NCI-H146 treated with DMSO at 0.1 percent for 48 hours (cell line): Measurements from ENCODE around the gene R3HDM2.
"Not testable (repeated sequence)": the region's sequence is repeated elsewhere in the genome, so short reads cannot be mapped to it uniquely, and the experiment has no call there.

Experiments
- DNase-seq: peaks from one replicate; lab custom pipeline; 2025; ENCODE audit not compliant: unreplicated experiment; lab: John Stamatoyannopoulos, UW

R3HDM2 gene

GRCh38 chr12:57429473-57430111 lies 1.3 kb downstream of the R3HDM2 start:
- no peak for DNase-seq

DNA sequence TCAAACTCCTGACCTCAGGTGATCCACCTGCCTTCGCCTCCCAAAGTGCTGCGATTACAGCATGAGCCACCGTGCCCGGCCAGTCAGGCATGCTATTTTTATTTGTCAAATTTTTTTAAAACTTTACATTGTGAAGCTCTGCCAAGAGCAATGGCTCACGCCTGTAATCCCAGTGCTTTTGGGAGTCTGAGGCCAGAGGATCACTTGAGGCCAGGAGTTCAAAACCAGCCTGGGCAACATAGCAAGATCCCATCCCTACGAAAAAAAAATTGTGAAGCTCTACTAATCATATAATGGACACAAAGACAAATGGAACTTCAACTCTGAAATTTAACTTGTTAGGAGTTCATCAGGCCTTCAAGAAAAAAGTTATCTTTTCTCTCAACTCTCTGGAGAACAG lies 1.9 kb downstream of the R3HDM2 start:
- DNase-seq: no peak

DNA sequence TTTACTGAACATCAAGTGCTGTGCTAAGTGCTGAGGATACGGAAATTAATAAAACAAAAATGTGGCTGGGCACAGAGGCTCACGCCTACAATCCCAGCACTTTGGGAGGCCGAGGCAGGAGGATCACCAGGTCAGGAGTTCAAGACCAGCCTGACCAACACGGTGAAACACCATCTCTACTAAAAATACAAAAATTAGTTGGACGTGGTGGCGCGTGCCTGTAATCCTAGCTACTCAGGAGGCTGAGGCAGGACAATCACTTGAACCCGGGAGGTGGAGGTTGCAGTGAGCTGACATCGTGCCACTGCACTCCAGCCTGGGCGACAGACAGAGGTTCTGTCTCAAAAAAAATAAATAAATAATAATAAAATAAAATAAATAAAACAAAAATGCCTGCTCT lies 3.9 kb downstream of the R3HDM2 start:
- DNase-seq: not testable (repeated sequence)

GRCh38 chr12:57420482-57420881 lies 10.4 kb downstream of the R3HDM2 start:
- DNase-seq: no peak

DNA sequence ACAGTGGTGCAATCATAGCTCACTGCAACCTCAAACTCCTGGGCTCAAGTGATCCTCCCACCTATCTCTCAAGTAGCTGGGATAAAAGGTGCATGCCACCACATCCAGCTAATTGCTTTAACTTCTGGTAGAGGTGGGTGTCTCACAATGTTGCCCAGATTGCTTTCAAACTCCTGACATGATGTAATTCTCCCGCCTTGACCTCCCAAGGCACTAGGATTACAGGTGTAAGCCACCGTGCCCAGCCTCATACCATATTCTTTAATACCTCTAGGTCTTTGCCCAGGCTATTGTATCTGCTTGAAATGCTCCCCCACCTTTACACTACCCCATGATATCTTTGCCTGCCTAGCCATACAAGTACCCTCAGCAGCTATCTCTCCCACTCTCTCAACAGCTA lies 11.3 kb downstream of the R3HDM2 start:
- DNase-seq: no peak

- no peak for DNase-seq
Observed at GRCh38 chr12:57418255-57418654, 12.6 kb downstream of the R3HDM2 start.

DNA sequence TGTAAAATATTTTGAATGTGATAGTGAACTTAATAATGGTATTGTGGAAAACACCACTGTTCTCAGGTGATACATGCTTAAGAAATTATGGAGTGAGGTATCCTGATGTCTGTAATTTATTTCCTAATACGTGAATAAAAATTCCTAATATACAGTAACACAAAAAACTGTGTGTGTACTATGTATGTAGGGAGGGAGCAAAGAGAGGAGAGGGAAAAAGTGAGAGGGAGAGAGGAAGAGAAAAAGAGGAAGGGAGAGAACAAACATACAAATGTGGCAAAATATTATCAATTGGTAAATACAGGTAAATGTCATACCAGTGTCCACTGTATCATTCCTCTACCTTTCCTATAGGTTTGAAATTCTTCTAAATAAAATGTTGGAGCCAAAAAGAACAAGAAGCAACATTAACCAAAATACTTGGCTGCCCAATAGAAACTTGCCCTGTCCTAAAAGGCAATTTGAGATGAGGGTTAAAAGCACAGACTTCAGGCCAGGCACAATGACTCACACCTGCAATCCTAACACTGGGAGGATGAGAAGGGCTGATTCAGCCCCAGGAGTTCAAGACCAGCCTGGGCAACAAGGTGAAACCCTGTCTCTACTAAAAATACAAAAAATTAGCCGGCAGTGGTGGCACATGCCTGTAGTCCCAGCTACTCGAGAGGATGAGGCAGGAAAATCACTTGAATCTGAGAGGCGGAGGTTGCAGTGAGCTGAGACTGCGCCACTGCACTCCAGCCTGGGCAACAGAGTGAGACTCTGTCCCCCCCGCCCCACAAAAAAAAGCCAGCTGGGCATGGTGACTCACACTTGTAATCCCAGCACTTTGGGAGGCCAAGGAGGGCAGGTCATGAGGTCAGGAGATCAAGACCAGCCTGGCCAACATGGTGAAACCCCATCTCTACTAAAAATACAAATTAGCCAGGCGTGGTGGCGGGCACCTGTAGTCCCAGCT lies 14.5 kb downstream of the R3HDM2 start:
- no peak for DNase-seq

DNA sequence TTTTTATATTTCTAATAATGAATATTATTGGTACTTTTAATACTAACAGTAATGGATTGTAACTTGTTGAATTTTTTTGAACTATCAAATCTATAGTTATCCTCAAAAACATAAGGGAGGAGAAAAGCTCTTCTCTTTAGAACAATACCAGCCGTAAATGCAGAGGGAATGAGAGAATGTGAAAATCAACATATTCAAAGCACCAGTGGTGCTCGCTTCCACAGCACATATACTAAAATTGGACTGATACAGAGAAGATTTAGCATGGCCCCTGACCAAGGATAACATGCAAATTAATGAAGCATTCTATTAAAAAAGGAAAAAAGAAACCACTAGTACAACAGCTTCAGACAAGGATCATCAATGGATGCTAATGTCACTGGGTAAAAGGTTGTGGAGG lies 15.8 kb downstream of the R3HDM2 start:
- DNase-seq: no peak

DNA sequence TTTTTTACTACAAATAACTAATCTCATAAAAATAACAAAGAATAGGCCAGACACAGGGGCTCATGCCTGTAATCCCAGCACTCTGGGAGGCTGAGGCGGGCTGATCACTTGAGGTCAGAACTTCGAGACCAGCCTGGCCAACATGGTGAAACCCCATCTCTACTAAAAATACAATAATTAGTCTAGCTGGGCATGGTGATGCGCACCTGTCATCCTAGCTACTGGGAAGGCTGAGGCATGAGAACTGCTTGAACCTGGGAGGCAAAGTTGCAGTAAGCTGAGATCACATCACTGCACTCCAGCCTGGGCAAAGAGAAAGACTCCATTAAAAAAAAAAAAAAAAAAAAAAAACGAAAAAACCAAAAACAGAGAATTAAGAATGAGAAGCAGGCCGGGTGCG lies 16.7 kb downstream of the R3HDM2 start:
- DNase-seq: not testable (repeated sequence)

GRCh38 chr12:57410534-57410933 lies 20.3 kb downstream of the R3HDM2 start:
- DNase-seq: no peak

- no peak for DNase-seq
Observed at GRCh38 chr12:57404966-57405640, 25.7 kb downstream of the R3HDM2 start.

DNA sequence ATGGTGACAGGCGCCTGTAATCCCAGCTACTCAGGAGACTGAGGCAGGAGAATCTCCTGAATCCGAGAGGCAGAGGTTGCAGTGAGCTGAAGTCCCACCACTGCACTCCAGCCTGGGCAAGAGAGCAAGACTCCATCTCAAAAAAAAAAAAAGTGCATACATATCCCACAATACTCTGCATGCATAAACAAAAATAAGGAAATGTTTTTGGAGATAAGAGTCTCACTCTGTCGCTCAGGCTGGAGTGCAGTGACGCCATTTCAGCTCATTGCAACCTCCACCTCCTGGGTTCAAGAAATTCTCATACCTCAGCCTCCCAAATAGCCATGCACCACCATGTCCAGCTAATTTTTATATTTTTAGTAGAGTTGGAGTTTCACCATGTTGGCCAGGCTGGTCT lies 28.7 kb downstream of the R3HDM2 start:
- not testable (repeated sequence) for DNase-seq

- no peak for DNase-seq
Observed at GRCh38 chr12:57401165-57401564, 29.7 kb downstream of the R3HDM2 start.

DNA sequence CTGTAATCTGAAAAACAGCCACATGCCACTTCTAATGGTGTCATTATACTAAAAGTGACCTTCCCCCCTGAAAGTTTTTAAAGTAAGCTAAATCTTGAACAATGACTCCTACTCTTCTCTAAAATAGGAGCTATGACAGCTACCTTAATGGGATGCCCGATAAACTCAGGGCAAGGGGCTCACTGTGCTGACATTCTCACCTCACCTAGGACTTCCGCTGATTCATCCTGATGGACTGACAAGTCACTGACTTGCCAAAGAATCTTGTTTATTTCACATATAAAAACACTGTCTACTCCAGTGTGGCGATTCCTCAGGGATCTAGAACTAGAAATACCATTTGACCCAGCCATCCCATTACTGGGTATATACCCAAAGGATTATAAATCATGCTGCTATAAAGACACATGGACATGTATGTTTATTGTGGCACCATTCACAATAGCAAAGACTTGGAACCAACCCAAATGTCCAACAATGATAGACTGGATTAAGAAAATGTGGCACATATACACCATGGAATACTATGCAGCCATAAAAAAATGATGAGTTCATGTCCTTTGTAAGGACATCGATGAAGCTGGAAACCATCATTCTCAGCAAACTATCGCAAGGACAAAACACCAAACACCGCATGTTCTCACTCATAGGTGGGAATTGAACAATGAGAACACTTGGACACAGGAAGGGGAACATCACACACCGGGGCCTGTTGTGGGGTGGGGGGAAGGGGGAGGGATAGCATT lies 31.0 kb downstream of the R3HDM2 start:
- DNase-seq: not testable (repeated sequence)

- DNase-seq: no peak
Observed at GRCh38 chr12:57397441-57397840, 33.4 kb downstream of the R3HDM2 start.

- no peak for DNase-seq
Observed at GRCh38 chr12:57395121-57395520, 35.7 kb downstream of the R3HDM2 start.

- no peak for DNase-seq
Observed at GRCh38 chr12:57390174-57390573, 40.7 kb downstream of the R3HDM2 start.

- DNase-seq: no peak
Observed at GRCh38 chr12:57389033-57389432, 41.8 kb downstream of the R3HDM2 start.

DNA sequence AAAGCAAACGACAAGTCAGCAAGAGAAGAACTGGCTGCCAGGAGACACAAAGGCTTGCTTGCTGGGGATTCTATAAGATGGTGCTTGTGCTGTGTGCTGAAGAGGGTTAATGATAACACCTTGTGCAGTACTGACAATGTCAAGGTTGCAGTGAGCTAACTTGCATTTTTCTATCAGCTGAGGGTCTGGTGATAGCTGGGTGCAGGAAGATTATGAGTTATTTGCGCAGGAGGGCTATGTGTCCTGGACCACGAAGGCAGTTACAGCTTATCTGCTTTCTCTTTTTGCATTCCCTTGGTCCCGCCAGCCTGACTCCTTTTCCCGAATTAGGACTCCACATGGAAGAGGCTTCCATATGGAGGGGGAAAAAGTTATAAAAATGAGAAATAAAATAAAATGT lies 42.4 kb downstream of the R3HDM2 start:
- DNase-seq: no peak

DNA sequence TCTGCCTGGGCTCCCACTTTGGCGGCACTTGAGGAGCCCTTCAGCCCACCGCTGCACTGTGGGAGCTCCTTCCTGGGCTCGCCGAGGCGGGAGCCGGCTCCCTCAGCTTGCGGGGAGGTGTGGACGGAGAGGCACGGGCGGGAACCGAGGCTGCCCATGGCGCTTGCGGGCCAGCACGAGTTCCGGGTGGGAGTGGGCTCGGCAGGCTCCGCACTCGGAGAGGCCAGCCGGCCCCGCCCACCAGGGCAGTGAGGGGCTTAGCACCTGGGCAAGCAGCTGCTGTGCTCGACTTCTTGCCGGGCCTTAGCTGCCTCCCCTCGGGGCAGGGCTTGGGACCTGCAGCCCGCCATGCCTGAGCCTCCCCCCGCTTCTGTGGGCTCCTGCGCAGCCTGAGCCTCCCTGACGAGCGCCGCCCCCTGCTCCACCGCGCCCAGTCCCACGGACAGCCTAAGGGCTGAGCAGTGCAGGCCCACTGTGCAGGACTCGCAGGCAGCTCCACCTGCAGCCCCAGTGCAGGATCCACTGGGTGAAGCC lies 44.6 kb downstream of the R3HDM2 start:
- no peak for DNase-seq

- DNase-seq: no peak
Observed at GRCh38 chr12:57385586-57385985, 45.3 kb downstream of the R3HDM2 start.
